Loucy (cell line): ENCODE data around the gene BARX1.

Source experiments
- H2AFZ ChIP-seq: fragments of 200-600 bp; sonication (generic); 2 replicates; pipeline ENCODE4 v1.6.0; 2016; ENCODE audit warnings: antibody characterized with exemption, mild to moderate bottlenecking, low read length, moderate library complexity
- H3F3A ChIP-seq: fragments of 200-600 bp; 2 replicates; pipeline ENCODE4 v1.6.0; 2016; ENCODE audit warnings: antibody characterized with exemption, low read depth, mild to moderate bottlenecking
- H3K27me3 ChIP-seq: fragments of 200-600 bp; sonication (generic); 2 replicates; pipeline ENCODE4 v1.6.1; 2014; ENCODE audit warnings: low read length, mild to moderate bottlenecking; ENCODE audit not compliant: insufficient read depth, poor library complexity, severe bottlenecking
- H3K36me3 ChIP-seq: fragments of 200-600 bp; sonication (generic); 2 replicates; pipeline ENCODE4 v1.6.1; 2016; ENCODE audit warnings: low read length; ENCODE audit not compliant: insufficient read depth
- H3K4me1 ChIP-seq: fragments of 200-600 bp; sonication (generic); 2 replicates; pipeline ENCODE4 v1.5.1; 2014; ENCODE audit warnings: low read length, mild to moderate bottlenecking; ENCODE audit not compliant: insufficient read depth, poor library complexity, severe bottlenecking
- H3K4me2 ChIP-seq: fragments of 200-600 bp; sonication (generic); 2 replicates; pipeline ENCODE4 v1.6.0; 2014; ENCODE audit warnings: antibody characterized with exemption, low read length, low read depth, mild to moderate bottlenecking; ENCODE audit not compliant: poor library complexity, severe bottlenecking
- H3K4me3 ChIP-seq: fragments of 200-600 bp; sonication (generic); 2 replicates; pipeline ENCODE4 v1.5.1; 2014; ENCODE audit warnings: low read length, mild to moderate bottlenecking, mixed read lengths; ENCODE audit not compliant: poor library complexity, severe bottlenecking
- H3K79me2 ChIP-seq: fragments of 200-600 bp; sonication (generic); 2 replicates; pipeline ENCODE4 v1.6.1; 2014; ENCODE audit warnings: low read length; ENCODE audit not compliant: insufficient read depth
- H3K9ac ChIP-seq: fragments of 200-600 bp; sonication (generic); 2 replicates; pipeline ENCODE4 v1.6.0; 2014; ENCODE audit warnings: mild to moderate bottlenecking, low read depth, low read length, moderate library complexity; ENCODE audit not compliant: poor library complexity, severe bottlenecking
- H3K9me2 ChIP-seq: fragments of 200-600 bp; sonication (generic); replicated peaks from 2 replicates; pipeline ENCODE4 v1.6.1; 2016; ENCODE audit warnings: low read depth, low read length, mixed read lengths
- H3K9me3 ChIP-seq: fragments of 200-600 bp; sonication (generic); 2 replicates; pipeline ENCODE4 v1.6.1; 2014; ENCODE audit warnings: mild to moderate bottlenecking, antibody characterized with exemption, low read length, low read depth; ENCODE audit not compliant: insufficient read depth
- H4K20me1 ChIP-seq: fragments of 200-600 bp; sonication (generic); 2 replicates; pipeline ENCODE4 v1.6.0; 2014; ENCODE audit warnings: antibody characterized with exemption, low read length, mild to moderate bottlenecking; ENCODE audit not compliant: insufficient read depth, poor library complexity, severe bottlenecking
- CTCF ChIP-seq: fragments of 200-600 bp; sonication (generic); conservative IDR thresholded peaks from 2 replicates; pipeline ENCODE4 v1.5.1; 2014; ENCODE audit warnings: mild to moderate bottlenecking, antibody characterized with exemption, low read length
- EZH2phosphoT487 ChIP-seq: fragments of 200-600 bp; IDR thresholded peaks from 2 replicates; pipeline ENCODE4 v1.6.1; 2018; ENCODE audit warnings: antibody characterized with exemption, mild to moderate bottlenecking, moderate library complexity, borderline replicate concordance

The BARX1 gene

DNA sequence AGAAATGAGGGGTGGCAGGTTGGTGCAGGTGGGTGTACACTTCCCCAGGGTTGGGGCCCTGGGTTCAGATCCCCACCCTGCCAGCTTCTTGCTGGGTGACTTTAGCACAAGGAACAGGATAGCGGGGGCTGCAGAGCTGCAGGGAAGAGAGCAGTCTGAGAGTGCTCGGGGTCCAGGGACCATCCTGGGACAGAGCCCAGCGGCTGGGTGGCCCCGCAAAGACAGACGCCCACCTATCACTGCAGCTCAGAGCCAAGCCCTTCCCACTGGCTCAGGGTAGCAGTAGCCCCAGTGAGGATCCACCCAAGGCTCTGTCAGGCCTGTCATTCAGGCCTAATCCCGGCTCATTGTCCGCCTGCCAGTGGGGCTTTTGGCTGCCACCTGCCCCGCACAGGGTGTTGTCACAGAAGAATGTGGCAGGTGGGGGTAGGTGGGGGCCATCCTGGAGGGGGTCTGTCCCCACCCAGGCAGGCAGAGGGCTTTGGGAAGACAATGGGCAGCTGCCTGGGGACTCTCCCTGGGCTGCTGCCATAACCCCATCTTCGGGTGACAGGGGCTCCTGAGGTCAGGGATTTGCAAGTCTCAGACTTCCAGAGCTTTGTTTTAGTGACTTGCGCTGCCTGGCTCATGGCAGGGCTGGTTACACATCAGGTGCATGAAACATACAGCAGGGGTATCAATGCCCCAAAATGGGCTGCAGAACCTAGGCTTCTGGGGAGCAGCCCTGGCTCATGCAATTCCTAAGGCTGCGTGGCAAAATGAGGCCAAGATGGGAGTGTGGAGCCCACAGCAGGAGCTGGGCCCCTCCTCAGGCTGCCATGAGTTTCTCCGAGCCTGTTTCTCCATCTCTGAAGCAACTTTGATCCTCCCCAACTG lies 52.1 kb downstream of the BARX1 start:
- H3K79me2 ChIP-seq, result no peaks in the 10 kb centered on the region
- TF ChIP-seq EZH2phosphoT487 (no peak), CTCF (no peak)
- H3K4me3 ChIP-seq, result no peak overlapping the region
- no peak overlapping the region for H3K9ac ChIP-seq
- H3K27me3 ChIP-seq, result no peaks in the 10 kb centered on the region
- no peaks in the 10 kb centered on the region for H3F3A ChIP-seq
- no peaks in the 10 kb centered on the region for H3K4me1 ChIP-seq
- H2AFZ ChIP-seq, result no peak overlapping the region
- no peaks in the 10 kb centered on the region for H3K9me2 ChIP-seq
- H3K36me3 ChIP-seq, result no peaks in the 10 kb centered on the region
- H3K9me3 ChIP-seq, result peaks cover under 1% of the 10 kb centered on the region; the same call in 1 of the 2 replicates
- H3K4me2 ChIP-seq, result no peak overlapping the region
- no peaks in the 10 kb centered on the region for H4K20me1 ChIP-seq

GRCh38 chr9:93902051-93902779 lies 52.9 kb downstream of the BARX1 start:
- no peak overlapping the region for H3K4me2 ChIP-seq
- no peaks in the 10 kb centered on the region for H3K4me1 ChIP-seq
- H3K36me3 ChIP-seq, result no peaks in the 10 kb centered on the region
- H3K4me3 ChIP-seq, result no peak overlapping the region
- H3F3A ChIP-seq, result no peaks in the 10 kb centered on the region
- no peak overlapping the region for H3K9ac ChIP-seq
- H3K79me2 ChIP-seq, result no peaks in the 10 kb centered on the region
- H4K20me1 ChIP-seq, result no peaks in the 10 kb centered on the region
- H3K9me2 ChIP-seq, result no peaks in the 10 kb centered on the region
- H3K27me3 ChIP-seq, result no peaks in the 10 kb centered on the region
- H3K9me3 ChIP-seq, result peaks cover 3% of the 10 kb centered on the region; the same call in 1 of the 2 replicates
- H2AFZ ChIP-seq, result no peak overlapping the region
- no peak for TF ChIP-seq EZH2phosphoT487
- no peak for TF ChIP-seq CTCF
